RPMI7951 (cell line): Measurements from ENCODE around the gene C1orf53. TPM values are rescaled to one million over a fixed set of nuclear protein-coding genes. Genes with fewer than 3 reads are reported as not detected.
A peak's percentile ranks its signal among the peaks of the same experiment; 100 is the strongest.

ENCODE experiments used
- DNase-seq: peaks from one replicate; pipeline ENCODE4 v3.0.0-alpha.2; 2012; ENCODE audit warnings: low read depth
- total RNA-seq: library from RNA; depleted of rRNA; stranded (reverse); fragments of >200 nt; shearing (Covaris generic); gene quantifications from 2 replicates; pipeline ENCODE4 v1.2.3, GENCODE V29; 2014

C1orf53 gene
- total RNA-seq, 1 experiment from 2014 or later, result 8.3 TPM

GRCh38 chr1:197907846-197908616 is 5.6 kb downstream of the C1orf53 start:
- DNase-seq, result no peak

GRCh38 chr1:197908716-197909220 is 6.3 kb downstream of the C1orf53 start:
- DNase-seq, result peak; percentile 75

GRCh38 chr1:197909384-197909783 is 7.0 kb downstream of the C1orf53 start:
- no peak for DNase-seq

- no peak for DNase-seq
These were observed 7.9 kb downstream of the C1orf53 start for GRCh38 chr1:197910120-197910991.

- DNase-seq, result no peak
These were observed 8.9 kb downstream of the C1orf53 start for GRCh38 chr1:197911111-197911856.

- no peak for DNase-seq
These were observed 9.6 kb downstream of the C1orf53 start for GRCh38 chr1:197911857-197912696.

- DNase-seq, result no peak
These were observed 10.5 kb downstream of the C1orf53 start for GRCh38 chr1:197912739-197913494.

GRCh38 chr1:197913495-197914276 is 11.3 kb downstream of the C1orf53 start:
- DNase-seq, result no peak

- no peak for DNase-seq
These were observed 12.1 kb downstream of the C1orf53 start for GRCh38 chr1:197914510-197914909.

- no peak for DNase-seq
These were observed 12.9 kb downstream of the C1orf53 start for GRCh38 chr1:197915260-197915861.

GRCh38 chr1:197915862-197916499 is 13.6 kb downstream of the C1orf53 start:
- DNase-seq, result peak; percentile 73

- DNase-seq, result no peak
These were observed 14.1 kb downstream of the C1orf53 start for GRCh38 chr1:197916500-197916983.

- DNase-seq, result no peak
These were observed 15.6 kb downstream of the C1orf53 start for GRCh38 chr1:197917805-197918651.

- DNase-seq, result no peak
These were observed 16.4 kb downstream of the C1orf53 start for GRCh38 chr1:197918807-197919345.

- no peak for DNase-seq
These were observed 17.1 kb downstream of the C1orf53 start for GRCh38 chr1:197919346-197920066.

- no peak for DNase-seq
These were observed 17.6 kb downstream of the C1orf53 start for GRCh38 chr1:197920067-197920396.
